ENCODE measurements around the gene ABCD2.

GRCh38 chr12:39626033-39626814 is 6.6 kb upstream of the ABCD2 start:
- TF ChIP-seq CTCF (conservative IDR thresholded peaks at IDR 0.05; ENCODE audit: low read length) (no peak), EZH2phosphoT487 (IDR thresholded peaks at IDR 0.05; ENCODE audit: borderline replicate concordance) (no peak)

All from Loucy (cell line).